COLO668 (cell line): ENCODE data around the gene RASGRF2.
"Not testable (repeated sequence)": the region's sequence is repeated elsewhere in the genome, so short reads cannot be mapped to it uniquely, and the experiment has no call there.

Source experiments
- DNase-seq: peaks from one replicate; lab custom pipeline; 2025; ENCODE audit not compliant: unreplicated experiment; lab: John Stamatoyannopoulos, UW

RASGRF2 gene

GRCh38 chr5:81068635-81069034, 108.5 kb downstream of the RASGRF2 start:
- no peak for DNase-seq

- no peak for DNase-seq
Observed at GRCh38 chr5:81069990-81070389, 109.8 kb downstream of the RASGRF2 start.

- no peak for DNase-seq
Observed at GRCh38 chr5:81070571-81071255, 110.5 kb downstream of the RASGRF2 start.

GRCh38 chr5:81075041-81075440, 114.9 kb downstream of the RASGRF2 start:
- DNase-seq, result no peak

GRCh38 chr5:81077105-81077504, 116.9 kb downstream of the RASGRF2 start:
- DNase-seq, result no peak

- DNase-seq, result no peak
Observed at GRCh38 chr5:81078930-81079329, 118.8 kb downstream of the RASGRF2 start.

GRCh38 chr5:81080809-81081460, 120.8 kb downstream of the RASGRF2 start:
- DNase-seq, result no peak

- DNase-seq, result no peak
Observed at GRCh38 chr5:81081461-81081835, 121.3 kb downstream of the RASGRF2 start.

- no peak for DNase-seq
Observed at GRCh38 chr5:81086881-81087281, 126.7 kb downstream of the RASGRF2 start.

GRCh38 chr5:81091199-81091598, 131.0 kb downstream of the RASGRF2 start:
- no peak for DNase-seq

- no peak for DNase-seq
Observed at GRCh38 chr5:81093536-81094196, 133.5 kb downstream of the RASGRF2 start.

GRCh38 chr5:81095835-81096234, 135.7 kb downstream of the RASGRF2 start:
- DNase-seq, result no peak

GRCh38 chr5:81097713-81098112, 137.6 kb downstream of the RASGRF2 start:
- no peak for DNase-seq

GRCh38 chr5:81105261-81105877, 145.2 kb downstream of the RASGRF2 start:
- DNase-seq, result no peak

- no peak for DNase-seq
Observed at GRCh38 chr5:81115261-81115660, 155.1 kb downstream of the RASGRF2 start.

- DNase-seq, result no peak
Observed at GRCh38 chr5:81117566-81117965, 157.4 kb downstream of the RASGRF2 start.

GRCh38 chr5:81121273-81121672, 161.1 kb downstream of the RASGRF2 start:
- DNase-seq, result no peak

- no peak for DNase-seq
Observed at GRCh38 chr5:81121836-81122630, 161.9 kb downstream of the RASGRF2 start.

- DNase-seq, result not testable (repeated sequence)
Observed at GRCh38 chr5:81124689-81125088, 164.5 kb downstream of the RASGRF2 start.

GRCh38 chr5:81125959-81126358, 165.8 kb downstream of the RASGRF2 start:
- DNase-seq, result no peak

GRCh38 chr5:81128416-81128815, 168.3 kb downstream of the RASGRF2 start:
- DNase-seq, result no peak
